Tongue (tissue), 1 donor: ENCODE results near the gene GALNT12. TPM values are rescaled to one million over a fixed set of nuclear protein-coding genes. Genes with fewer than 3 reads are reported as not detected.

Experiments used
- total RNA-seq: library from RNA; depleted of rRNA; stranded (reverse); fragments of >200 nt; gene quantifications from one replicate; pipeline ENCODE4 v1.2.3, GENCODE V29; 2014

Gene GALNT12
- total RNA-seq, 1 donor from 2014 or later = 6.2 TPM

Other genes starting within 250 kb of the GALNT12 start
- 0.41 TPM for gene GABBR2, start 98.7 kb upstream of the GALNT12 start, total RNA-seq
- gene ANKS6, start 11.1 kb upstream of the GALNT12 start, total RNA-seq = 12.3 TPM
- 455 TPM for gene COL15A1, start 136.2 kb downstream of the GALNT12 start, total RNA-seq